ENCODE measurements around the gene DUOX2. TPM values are rescaled to one million over a fixed set of nuclear protein-coding genes. Genes with fewer than 3 reads are reported as not detected.

Gene DUOX2
- total RNA-seq, 1 donor from 2014 or later: 20.6 TPM

GRCh38 chr15:45144775-45145174 lies 30.8 kb upstream of the DUOX2 start:
- Histone ChIP-seq H3K4me1 (peaks cover 4% of the 10 kb centered on the region), H3K4me3 (no peak overlapping the region), H3K27me3 (no peaks in the 10 kb centered on the region), H3K27ac (no peak overlapping the region), H3K9me3 (no peaks in the 10 kb centered on the region), H3K36me3 (no peaks in the 10 kb centered on the region)
- TF ChIP-seq CTCF (IDR thresholded peaks at IDR 0.05): no peak
- TF ChIP-seq POLR2AphosphoS5 (IDR thresholded peaks at IDR 0.05; ENCODE audit: insufficient read depth in 1 of 2, low read depth in 1 of 2): no peak
- no peak for TF ChIP-seq POLR2A (IDR thresholded peaks at IDR 0.05)
- intact Hi-C loops (cut with DNase I): no loop called here
- no peak for DNase-seq (ENCODE audit: extremely low spot score in 2 of 2)

GRCh38 chr15:45143946-45144345 lies 30.0 kb upstream of the DUOX2 start:
- H3K9me3 ChIP-seq: no peaks in the 10 kb centered on the region
- intact Hi-C loops (cut with DNase I): no loop called here
- no peak overlapping the region for H3K4me3 ChIP-seq
- TF ChIP-seq POLR2A (IDR thresholded peaks at IDR 0.05): no peak
- H3K27me3 ChIP-seq: no peaks in the 10 kb centered on the region
- H3K4me1 ChIP-seq: peaks cover 4% of the 10 kb centered on the region
- H3K36me3 ChIP-seq: no peaks in the 10 kb centered on the region
- DNase-seq (ENCODE audit: extremely low spot score in 2 of 2): no peak
- no peak overlapping the region for H3K27ac ChIP-seq

GRCh38 chr15:45143056-45143455 lies 29.1 kb upstream of the DUOX2 start:
- Histone ChIP-seq H3K27ac (no peak overlapping the region), H3K9me3 (no peaks in the 10 kb centered on the region), H3K36me3 (no peaks in the 10 kb centered on the region), H3K27me3 (no peaks in the 10 kb centered on the region), H3K4me1 (peaks cover 4% of the 10 kb centered on the region), H3K4me3 (no peak overlapping the region)
- no peak for TF ChIP-seq POLR2A (IDR thresholded peaks at IDR 0.05)
- TF ChIP-seq CTCF (IDR thresholded peaks at IDR 0.05): no peak
- no peak for TF ChIP-seq POLR2AphosphoS5 (IDR thresholded peaks at IDR 0.05; ENCODE audit: insufficient read depth in 1 of 2, low read depth in 1 of 2)
- DNase-seq (ENCODE audit: extremely low spot score in 2 of 2): no peak
- intact Hi-C loops (cut with DNase I): no loop called here

- intact Hi-C loops (cut with DNase I): no loop called here
- no peaks in the 10 kb centered on the region for H3K36me3 ChIP-seq
- H3K4me1 ChIP-seq: peaks cover 4% of the 10 kb centered on the region
- H3K9me3 ChIP-seq: no peaks in the 10 kb centered on the region
- no peaks in the 10 kb centered on the region for H3K27me3 ChIP-seq
- H3K27ac ChIP-seq: no peak overlapping the region
- TF ChIP-seq CTCF (IDR thresholded peaks at IDR 0.05) (no peak), POLR2A (IDR thresholded peaks at IDR 0.05) (no peak), POLR2AphosphoS5 (IDR thresholded peaks at IDR 0.05; ENCODE audit: insufficient read depth in 1 of 2, low read depth in 1 of 2) (no peak)
- no peak for DNase-seq (ENCODE audit: extremely low spot score in 2 of 2)
- H3K4me3 ChIP-seq: no peak overlapping the region
These were observed 27.4 kb upstream of the DUOX2 start for GRCh38 chr15:45141386-45141785.

- Histone ChIP-seq H3K36me3 (no peaks in the 10 kb centered on the region), H3K27ac (no peak overlapping the region), H3K4me3 (no peak overlapping the region), H3K9me3 (no peaks in the 10 kb centered on the region), H3K4me1 (peaks cover under 1% of the 10 kb centered on the region), H3K27me3 (no peaks in the 10 kb centered on the region)
- intact Hi-C loops (cut with DNase I): no loop called here
- TF ChIP-seq POLR2A (IDR thresholded peaks at IDR 0.05): no peak
- TF ChIP-seq CTCF (IDR thresholded peaks at IDR 0.05): no peak
- no peak for TF ChIP-seq POLR2AphosphoS5 (IDR thresholded peaks at IDR 0.05; ENCODE audit: insufficient read depth in 1 of 2, low read depth in 1 of 2)
- no peak for DNase-seq (ENCODE audit: extremely low spot score in 2 of 2)
These were observed 26.7 kb upstream of the DUOX2 start for GRCh38 chr15:45140557-45141250.
